Transverse colon (tissue), 4 donors: ENCODE results near the gene SRRM4. TPM values are rescaled to one million over a fixed set of nuclear protein-coding genes. Genes with fewer than 3 reads are reported as not detected.
"Not testable (repeated sequence)": the region's sequence is repeated elsewhere in the genome, so short reads cannot be mapped to it uniquely, and the experiment has no call there.

Experiments
- DNase-seq: peaks from one replicate; pipeline ENCODE4 v3.0.0-alpha.2; 2019
- H3K27ac ChIP-seq, 4 donors: fragments of 200-600 bp; sonication (generic); 2 replicates each; pipeline ENCODE4 v1.5.1; 2016 to 2018; ENCODE audit warnings: inconsistent platforms in 4 of 4
- H3K27me3 ChIP-seq: fragments of 200-600 bp; sonication (generic); 2 replicates; pipeline ENCODE4 v1.5.1; 2017; ENCODE audit warnings: inconsistent platforms
- H3K36me3 ChIP-seq, 4 donors: fragments of 200-600 bp; sonication (generic); 2 replicates each; pipeline ENCODE4 v1.5.1; 2017 to 2019; ENCODE audit warnings: inconsistent platforms in 4 of 4
- H3K4me1 ChIP-seq, 4 donors: fragments of 200-600 bp; sonication (generic); 2 replicates each; pipeline ENCODE4 v1.5.1; 2017 to 2020; ENCODE audit warnings: inconsistent platforms in 4 of 4
- H3K4me3 ChIP-seq, 4 donors: fragments of 200-600 bp; sonication (generic); 1 replicate in 1 of 4; 2 replicates in 3 of 4; pipeline versions ENCODE4 v1.5.1 to v1.6.1; 2017 to 2019; ENCODE audit warnings: inconsistent platforms in 4 of 4
- H3K9me3 ChIP-seq, 2 donors: fragments of 200-600 bp; sonication (generic); 2 replicates each; pipeline ENCODE4 v1.5.1; 2017 to 2019; ENCODE audit warnings: inconsistent platforms in 2 of 2
- CTCF ChIP-seq, 5 experiments: fragments of 200-600 bp in 3 of 5; fragments of 450-650 bp in 2 of 5; sonication (generic) in 3 of 5; IDR thresholded peaks; 1 replicate in 2 of 5; 2 replicates in 3 of 5; pipeline ENCODE4 v1.5.1; 2016 to 2017; ENCODE audit warnings: antibody characterized with exemption in 5 of 5, inconsistent platforms in 3 of 5, mild to moderate bottlenecking in 2 of 5, moderate library complexity in 1 of 5
- EP300 ChIP-seq: sonication (generic); formaldehyde crosslinking; IDR thresholded peaks from one replicate; pipeline ENCODE4 v1.6.1; 2017; ENCODE audit warnings: antibody characterized with exemption, low read depth
- POLR2A ChIP-seq: fragments of 450-650 bp; IDR thresholded peaks from one replicate; pipeline ENCODE4 v1.6.1; 2016; ENCODE audit warnings: antibody characterized with exemption, mild to moderate bottlenecking, moderate library complexity
- POLR2AphosphoS5 ChIP-seq, 3 donors: sonication (generic); formaldehyde crosslinking; IDR thresholded peaks; one replicate each; pipeline ENCODE4 v1.6.1; 2016; ENCODE audit warnings: antibody characterized with exemption in 3 of 3
- WGBS, 2 donors: methylation state at CpG; one replicate each; pipeline ENCODE4 v1.1.5; 2018; ENCODE audit warnings: low coverage in 1 of 2; 5-methylcytosine and 5-hydroxymethylcytosine counted together
- in situ Hi-C, 4 donors: fragments of 200-750 bp; cut with MboI; loops; one replicate each; pipeline versions ENCODE4 v1.15.0 to v1.15.1; 2017; ENCODE audit warnings: low sequenced_read_pairs in 3 of 4, low pct_ligation_motif_present in 1 of 4, low pct_unique_long_range_greater_than_20kb in 1 of 4
- intact Hi-C: fragments of 100-400 bp; cut with DNase I; formaldehyde crosslinking; loops from one replicate; pipeline ENCODE4 v1.15.1; 2023; ENCODE audit warnings: low total_unique reads
- total RNA-seq, 4 donors: library from RNA; depleted of rRNA; stranded (reverse); fragments of >200 nt; gene quantifications; one replicate each; pipeline ENCODE4 v1.1.0, GENCODE V29; 2016

SRRM4 gene
- total RNA-seq, 4 donors from 2014 or later: 0.14 TPM; not detected in 3

- H3K36me3 ChIP-seq: no peaks in the 10 kb centered on the region
- H3K4me1 ChIP-seq: no peaks in the 10 kb centered on the region
- peaks cover 37% of the 10 kb centered on the region for H3K27me3 ChIP-seq
- H3K27ac ChIP-seq: no peak overlapping the region
- WGBS, 2 donors: 32 to 59% methylated on average over 2 to 5 of the region's 5 CpGs
- no peak overlapping the region for H3K4me3 ChIP-seq
- intact Hi-C loops (no loop called here), in situ Hi-C loops (no loop called here)
- TF ChIP-seq POLR2A (no peak), CTCF (IDR thresholded peaks at IDR 0.05) (no peak), EP300 (no peak), POLR2AphosphoS5 (IDR thresholded peaks at IDR 0.05) (no peak)
- no peaks in the 10 kb centered on the region for H3K9me3 ChIP-seq
- no peak for DNase-seq
Observed at GRCh38 chr12:119005085-119005484, 23.7 kb downstream of the SRRM4 start.

- Histone ChIP-seq H3K36me3 (no peaks in the 10 kb centered on the region), H3K4me3 (no peak overlapping the region), H3K27me3 (peaks cover 42% of the 10 kb centered on the region), H3K27ac (no peak overlapping the region), H3K9me3 (no peaks in the 10 kb centered on the region), H3K4me1 (no peaks in the 10 kb centered on the region)
- in situ Hi-C loops (no loop called here), intact Hi-C loops (no loop called here)
- WGBS, 2 donors: 59 to 63% methylated on average over 1 to 4 of the region's 4 CpGs
- no peak for DNase-seq
- TF ChIP-seq EP300 (no peak), POLR2AphosphoS5 (IDR thresholded peaks at IDR 0.05) (no peak), CTCF (IDR thresholded peaks at IDR 0.05) (no peak), POLR2A (no peak)
Observed at GRCh38 chr12:119005913-119006312, 24.6 kb downstream of the SRRM4 start.

- no peaks in the 10 kb centered on the region for H3K9me3 ChIP-seq
- TF ChIP-seq POLR2A (no peak), POLR2AphosphoS5 (IDR thresholded peaks at IDR 0.05) (no peak), CTCF (IDR thresholded peaks at IDR 0.05) (no peak), EP300 (no peak)
- intact Hi-C loops (no loop called here), in situ Hi-C loops (no loop called here)
- H3K27me3 ChIP-seq: peaks cover 42% of the 10 kb centered on the region
- H3K27ac ChIP-seq: no peak overlapping the region
- no peaks in the 10 kb centered on the region for H3K4me1 ChIP-seq
- no peak for DNase-seq
- no peaks in the 10 kb centered on the region for H3K36me3 ChIP-seq
- 27% methylated on average over 5 of the region's 5 CpGs; no CpG with 5 or more reads in 1 of the 2 donors for WGBS, 2 donors
- H3K4me3 ChIP-seq: no peak overlapping the region
Observed at GRCh38 chr12:119006746-119007145, 25.4 kb downstream of the SRRM4 start.

GRCh38 chr12:119008273-119008672 is 26.9 kb downstream of the SRRM4 start:
- H3K4me1 ChIP-seq, intact Hi-C loops, H3K9me3 ChIP-seq, H3K27ac ChIP-seq, DNase-seq, H3K36me3 ChIP-seq, in situ Hi-C loops, H3K4me3 ChIP-seq: not testable (repeated sequence)
- peaks cover 42% of the 10 kb centered on the region for H3K27me3 ChIP-seq
- 51 to 71% methylated on average over 1 of the region's 1 CpG for WGBS, 2 donors

GRCh38 chr12:119008691-119009221 is 27.4 kb downstream of the SRRM4 start:
- Histone ChIP-seq H3K4me1 (no peaks in the 10 kb centered on the region), H3K9me3 (no peaks in the 10 kb centered on the region), H3K27ac (no peak overlapping the region), H3K36me3 (no peaks in the 10 kb centered on the region), H3K4me3 (no peak overlapping the region), H3K27me3 (peaks cover 42% of the 10 kb centered on the region)
- no peak for TF ChIP-seq POLR2AphosphoS5 (IDR thresholded peaks at IDR 0.05)
- TF ChIP-seq EP300: no peak
- no peak for TF ChIP-seq CTCF (IDR thresholded peaks at IDR 0.05)
- no peak for TF ChIP-seq POLR2A
- 13% methylated on average over 20 of the region's 20 CpGs; no CpG with 5 or more reads in 1 of the 2 donors for WGBS, 2 donors
- in situ Hi-C loops: no loop called here
- intact Hi-C loops: no loop called here
- DNase-seq: no peak
